Measurements from ENCODE around the gene NDST4.

Gene NDST4

GRCh38 chr4:114886761-114887160 is 226.7 kb downstream of the NDST4 start:
- DNase-seq (ENCODE audit: low read depth): no peak
- TF ChIP-seq, protein P1, sequence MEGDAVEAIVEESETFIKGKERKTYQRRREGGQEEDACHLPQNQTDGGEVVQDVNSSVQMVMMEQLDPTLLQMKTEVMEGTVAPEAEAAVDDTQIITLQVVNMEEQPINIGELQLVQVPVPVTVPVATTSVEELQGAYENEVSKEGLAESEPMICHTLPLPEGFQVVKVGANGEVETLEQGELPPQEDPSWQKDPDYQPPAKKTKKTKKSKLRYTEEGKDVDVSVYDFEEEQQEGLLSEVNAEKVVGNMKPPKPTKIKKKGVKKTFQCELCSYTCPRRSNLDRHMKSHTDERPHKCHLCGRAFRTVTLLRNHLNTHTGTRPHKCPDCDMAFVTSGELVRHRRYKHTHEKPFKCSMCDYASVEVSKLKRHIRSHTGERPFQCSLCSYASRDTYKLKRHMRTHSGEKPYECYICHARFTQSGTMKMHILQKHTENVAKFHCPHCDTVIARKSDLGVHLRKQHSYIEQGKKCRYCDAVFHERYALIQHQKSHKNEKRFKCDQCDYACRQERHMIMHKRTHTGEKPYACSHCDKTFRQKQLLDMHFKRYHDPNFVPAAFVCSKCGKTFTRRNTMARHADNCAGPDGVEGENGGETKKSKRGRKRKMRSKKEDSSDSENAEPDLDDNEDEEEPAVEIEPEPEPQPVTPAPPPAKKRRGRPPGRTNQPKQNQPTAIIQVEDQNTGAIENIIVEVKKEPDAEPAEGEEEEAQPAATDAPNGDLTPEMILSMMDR (IDR thresholded peaks at IDR 0.05; ENCODE audit: low read length, missing control alignments): no peak
- no peak overlapping the region for H3K4me3 ChIP-seq (replicated peaks; ENCODE audit: low read depth, low read length)

DNA sequence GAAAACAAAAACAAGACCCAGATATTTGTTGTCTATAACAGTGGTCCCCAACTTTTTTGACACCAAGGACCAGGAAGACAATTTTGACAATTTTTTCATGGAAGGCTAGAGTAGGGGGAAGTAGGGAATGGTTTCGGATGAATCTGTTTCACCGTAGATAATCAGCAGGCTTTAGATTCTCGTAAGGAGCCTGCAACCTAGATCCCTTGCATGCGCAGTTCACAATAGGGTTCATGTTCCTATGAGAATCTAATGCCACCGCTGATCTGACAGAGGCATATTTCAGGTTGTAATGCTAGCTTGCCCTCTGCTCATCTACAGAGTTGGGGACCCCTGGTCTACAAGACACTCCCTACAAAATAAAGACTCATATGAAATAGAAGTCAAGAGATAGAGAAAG is 229.8 kb downstream of the NDST4 start:
- H3K4me3 ChIP-seq (replicated peaks; ENCODE audit: low read depth, low read length): no peak overlapping the region
- DNase-seq (ENCODE audit: low read depth): no peak
- TF ChIP-seq, protein P1 (IDR thresholded peaks at IDR 0.05; ENCODE audit: low read length, missing control alignments): no peak

- no peak for DNase-seq (ENCODE audit: low read depth)
- H3K4me3 ChIP-seq (replicated peaks; ENCODE audit: low read depth, low read length): no peak overlapping the region
- TF ChIP-seq, protein P1 (IDR thresholded peaks at IDR 0.05; ENCODE audit: low read length, missing control alignments): no peak
Measured at GRCh38 chr4:114879916-114880669, 233.3 kb downstream of the NDST4 start.

DNA sequence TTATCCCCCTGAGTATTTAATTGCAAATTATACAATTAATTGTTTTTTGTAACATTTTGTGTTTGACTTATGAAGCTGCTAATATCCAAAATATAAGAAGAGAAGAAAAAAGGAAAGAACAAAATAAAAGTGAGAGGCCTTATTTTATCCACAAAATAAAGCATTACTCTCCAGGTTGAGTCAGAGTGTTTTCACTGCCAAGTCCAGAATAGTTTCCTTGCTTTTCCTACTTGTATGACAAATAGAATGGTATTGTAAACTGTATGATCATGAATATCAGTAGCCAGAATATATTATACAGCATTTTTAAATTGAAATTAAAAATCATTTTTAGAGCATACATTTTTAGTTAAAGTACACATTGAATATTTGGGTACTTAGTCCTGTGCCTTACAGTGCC is 237.8 kb downstream of the NDST4 start:
- TF ChIP-seq, protein P1 (IDR thresholded peaks at IDR 0.05; ENCODE audit: low read length, missing control alignments): no peak
- DNase-seq (ENCODE audit: low read depth): no peak
- no peak overlapping the region for H3K4me3 ChIP-seq (replicated peaks; ENCODE audit: low read depth, low read length)

- TF ChIP-seq, protein P1 (IDR thresholded peaks at IDR 0.05; ENCODE audit: low read length, missing control alignments): no peak
- no peak for DNase-seq (ENCODE audit: low read depth)
Measured at GRCh38 chr4:114874321-114874720, 239.1 kb downstream of the NDST4 start.

GRCh38 chr4:114870987-114871386 is 242.4 kb downstream of the NDST4 start:
- TF ChIP-seq, protein P1 (IDR thresholded peaks at IDR 0.05; ENCODE audit: low read length, missing control alignments): no peak
- no peak for DNase-seq (ENCODE audit: low read depth)

More at GRCh38 chr4:114874321-114874720, 239.1 kb downstream of the NDST4 start:
- no peak overlapping the region for H3K4me3 ChIP-seq (replicated peaks; ENCODE audit: low read depth, low read length)

More at GRCh38 chr4:114870987-114871386, 242.4 kb downstream of the NDST4 start:
- H3K4me3 ChIP-seq (replicated peaks; ENCODE audit: low read depth, low read length): no peak overlapping the region
